Measurements from ENCODE around the gene SASH1.
"Not testable (repeated sequence)": the region's sequence is repeated elsewhere in the genome, so short reads cannot be mapped to it uniquely, and the experiment has no call there.

Gene SASH1

DNA sequence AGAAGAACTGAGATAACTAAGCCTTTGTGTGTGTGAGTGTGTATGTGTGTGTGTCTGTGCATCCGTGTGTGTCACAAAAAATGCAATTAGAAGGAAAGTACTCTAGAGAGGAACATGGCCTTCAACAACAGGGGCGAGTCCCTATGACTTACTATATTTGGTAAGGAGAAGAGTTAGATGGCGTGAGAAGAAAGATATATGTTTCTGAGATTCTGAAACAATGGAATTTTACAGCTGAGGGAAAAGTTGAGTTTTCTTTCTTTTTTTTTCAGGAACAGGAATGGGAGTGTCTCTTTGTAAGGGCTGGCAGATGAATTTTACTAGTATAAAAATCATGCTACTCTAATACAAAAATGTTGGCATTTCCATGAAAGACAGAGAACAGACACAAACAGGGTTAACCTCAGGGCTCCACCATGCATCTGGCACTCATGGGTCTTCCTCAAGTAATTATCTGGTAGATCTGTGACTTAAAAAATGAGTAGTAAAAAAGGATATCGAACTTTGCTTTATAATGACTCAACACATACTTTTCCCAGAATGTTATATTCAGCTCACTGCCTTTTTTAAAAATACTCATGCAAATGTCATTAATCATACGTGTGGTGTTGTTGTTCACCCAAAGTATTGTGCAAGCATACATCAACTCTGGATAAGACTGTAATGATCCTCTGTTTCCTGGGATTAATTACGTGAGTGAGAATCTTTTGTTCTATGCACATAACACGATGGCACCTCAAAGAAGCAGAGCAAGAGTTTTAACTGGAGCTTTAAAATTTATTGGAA is 12.8 kb upstream of the SASH1 start:
- DNase-seq = no peak

DNA sequence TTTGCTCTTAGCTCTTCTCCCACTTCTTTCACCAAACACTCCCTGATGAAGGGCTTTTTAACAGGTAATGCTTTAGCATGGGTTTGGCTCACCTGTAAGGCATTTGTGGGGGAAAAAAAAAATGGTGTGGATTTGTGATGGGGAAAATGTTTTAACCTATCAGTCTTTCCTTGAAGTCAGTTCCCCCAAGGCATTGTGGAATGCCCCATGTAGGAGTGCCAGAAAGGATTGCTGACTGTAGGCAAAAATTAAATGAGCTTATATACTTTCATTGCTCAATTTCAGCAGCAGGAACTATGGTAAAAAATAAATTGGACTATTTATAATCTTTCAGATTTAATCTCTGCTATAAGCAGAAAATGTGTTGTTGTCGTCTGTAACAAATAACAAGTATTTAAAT is 10.6 kb upstream of the SASH1 start:
- no peak for DNase-seq

DNA sequence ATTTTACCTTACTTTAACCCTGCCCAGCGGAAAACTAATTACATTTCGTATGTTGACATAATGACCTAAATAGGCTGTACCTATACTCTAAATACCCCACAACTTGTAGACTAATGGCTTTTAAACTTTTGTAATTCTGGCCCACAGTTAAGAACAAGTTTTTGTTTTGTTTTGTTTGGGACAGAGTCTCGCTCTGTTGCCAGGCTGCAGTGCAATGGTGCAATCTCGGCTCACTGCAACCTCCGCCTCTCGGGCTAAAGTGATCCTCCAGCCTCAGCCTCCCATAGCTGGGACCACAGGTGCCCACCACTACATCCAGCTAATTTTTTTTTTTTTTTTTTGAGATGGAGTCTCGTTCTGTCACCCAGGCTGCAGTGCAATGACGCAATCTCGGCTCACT is 5.7 kb upstream of the SASH1 start:
- DNase-seq = no peak

DNA sequence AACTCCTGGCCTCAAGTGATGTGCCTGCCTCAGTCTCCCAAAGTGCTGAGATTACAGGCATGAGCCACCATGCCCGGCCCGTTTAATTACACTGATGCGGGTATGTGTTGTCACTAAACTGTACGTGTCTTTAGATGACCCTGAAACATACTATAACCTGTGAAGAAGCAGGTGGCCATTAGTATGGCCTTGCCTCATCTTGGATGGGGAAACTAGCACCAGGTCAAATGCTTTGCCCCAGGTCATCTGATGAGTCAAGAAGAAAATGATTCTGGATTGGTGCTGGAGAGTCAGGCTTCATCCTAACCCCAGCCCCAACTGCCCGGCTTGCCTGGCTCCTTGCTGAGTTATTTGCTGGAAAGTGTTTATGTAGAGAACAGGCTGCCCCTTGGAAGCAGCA is 2.9 kb upstream of the SASH1 start:
- DNase-seq = no peak

DNA sequence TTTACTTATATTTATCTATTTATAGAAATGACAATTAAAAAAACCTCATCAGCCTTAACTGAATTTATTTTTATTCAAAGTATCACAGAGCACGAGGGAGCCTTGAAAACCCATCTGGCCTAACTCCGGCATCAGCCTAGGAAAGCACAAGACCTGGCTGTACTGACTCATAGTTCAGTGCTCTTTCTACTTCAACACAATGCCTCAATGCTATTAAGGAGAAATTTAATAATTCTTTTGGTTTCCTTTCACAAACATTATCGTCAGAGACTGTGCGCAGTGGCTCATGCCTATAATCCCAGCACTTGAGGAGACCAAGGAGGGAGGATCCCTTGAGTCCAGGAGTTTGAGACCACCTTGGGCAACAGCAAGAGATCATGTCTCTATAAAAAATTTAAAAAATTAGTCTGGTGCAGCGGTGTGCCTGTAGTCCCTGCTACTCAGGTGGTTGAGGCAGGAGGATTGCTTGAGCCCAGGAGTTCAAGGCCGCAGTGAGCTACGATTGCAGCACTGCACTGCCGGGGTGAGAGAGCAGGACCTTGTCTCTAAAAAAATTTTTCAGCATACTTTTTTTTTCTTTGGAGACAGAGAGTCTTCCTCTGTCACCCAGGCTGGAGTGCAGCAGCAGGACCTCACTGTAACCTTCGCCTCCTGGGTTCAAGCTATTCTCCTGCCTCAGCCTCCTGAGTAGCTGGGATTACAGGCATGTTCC is 1.9 kb upstream of the SASH1 start:
- no peak for DNase-seq

DNA sequence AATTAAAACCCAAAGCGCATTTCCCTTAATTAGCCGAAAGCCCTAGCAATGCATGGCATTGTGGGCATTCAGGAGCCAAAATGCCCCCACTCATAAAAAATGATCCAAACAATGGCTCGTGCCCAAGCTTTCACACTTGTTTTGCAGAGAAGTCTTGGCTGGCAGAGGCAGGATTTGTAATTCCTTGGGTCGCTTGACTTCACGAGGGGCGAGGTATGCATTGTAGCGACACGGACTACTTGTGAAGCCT is 613 bp upstream of the SASH1 start:
- DNase-seq = no peak

DNA sequence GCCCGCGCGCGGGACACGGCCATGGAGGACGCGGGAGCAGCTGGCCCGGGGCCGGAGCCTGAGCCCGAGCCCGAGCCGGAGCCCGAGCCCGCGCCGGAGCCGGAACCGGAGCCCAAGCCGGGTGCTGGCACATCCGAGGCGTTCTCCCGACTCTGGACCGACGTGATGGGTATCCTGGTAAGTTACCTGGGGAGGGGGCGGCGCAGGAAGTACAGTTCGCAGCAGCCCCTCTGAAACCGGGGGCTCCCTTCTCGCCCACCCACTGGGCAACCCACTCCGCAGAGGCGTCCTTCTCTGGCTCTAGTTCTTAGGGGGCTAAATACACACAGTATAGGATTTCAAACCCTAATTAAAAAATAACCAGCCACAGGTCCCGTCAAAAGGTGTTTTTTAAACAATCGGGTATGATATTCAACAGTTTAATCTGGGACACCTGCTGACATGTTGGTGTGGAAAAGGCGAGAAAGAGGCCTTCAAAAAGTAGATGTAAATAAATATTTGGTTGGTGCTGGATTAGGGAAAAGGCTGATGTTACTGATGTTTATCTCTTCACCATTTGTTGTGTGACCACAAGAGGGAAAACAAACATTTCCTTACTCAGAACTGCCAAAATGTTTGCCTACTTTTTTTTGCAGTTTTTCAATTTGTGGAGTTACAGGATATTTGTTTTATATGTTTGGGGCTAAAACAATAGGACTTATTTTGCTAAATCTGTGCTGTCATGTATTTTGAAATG is 577 bp downstream of the SASH1 start:
- no peak for DNase-seq

DNA sequence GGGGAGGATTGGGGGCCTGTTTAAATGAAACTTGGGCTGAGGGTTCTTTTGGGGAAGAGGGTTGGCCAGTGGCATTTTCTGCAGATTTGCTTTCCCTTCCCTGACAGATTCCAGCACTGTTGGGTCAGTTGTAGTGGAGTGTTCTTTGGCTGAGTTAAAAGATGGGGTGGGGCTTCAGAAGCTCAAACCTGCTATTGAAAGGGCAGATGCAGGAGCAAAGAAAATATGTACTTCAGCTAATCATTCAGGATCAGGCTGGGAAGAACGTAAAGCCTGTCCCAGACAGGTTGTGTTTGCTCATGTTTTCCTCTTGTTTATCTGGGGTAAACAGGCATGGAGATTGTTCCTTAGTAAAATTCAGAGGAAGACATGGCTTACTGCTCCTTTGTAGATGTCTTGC is 2.5 kb downstream of the SASH1 start:
- DNase-seq = no peak

DNA sequence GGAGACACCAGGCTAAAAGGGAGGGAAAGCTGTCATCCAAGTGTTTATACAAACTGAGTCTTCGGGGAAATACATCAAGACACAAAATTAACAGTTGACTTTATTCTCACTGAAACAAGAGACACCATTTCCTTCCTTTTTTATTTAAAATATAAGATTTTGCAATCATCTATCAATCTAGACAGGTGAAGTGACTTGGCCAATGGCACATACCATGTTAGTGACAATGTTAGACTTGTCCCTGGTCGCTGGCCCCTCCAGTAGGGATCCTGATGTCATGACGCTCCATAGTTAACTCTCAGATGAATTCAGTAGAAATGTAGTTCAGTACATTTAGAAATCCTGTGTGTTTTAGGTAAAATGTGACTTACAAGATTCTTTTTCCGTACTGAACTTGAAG is 2.9 kb downstream of the SASH1 start:
- no peak for DNase-seq

DNA sequence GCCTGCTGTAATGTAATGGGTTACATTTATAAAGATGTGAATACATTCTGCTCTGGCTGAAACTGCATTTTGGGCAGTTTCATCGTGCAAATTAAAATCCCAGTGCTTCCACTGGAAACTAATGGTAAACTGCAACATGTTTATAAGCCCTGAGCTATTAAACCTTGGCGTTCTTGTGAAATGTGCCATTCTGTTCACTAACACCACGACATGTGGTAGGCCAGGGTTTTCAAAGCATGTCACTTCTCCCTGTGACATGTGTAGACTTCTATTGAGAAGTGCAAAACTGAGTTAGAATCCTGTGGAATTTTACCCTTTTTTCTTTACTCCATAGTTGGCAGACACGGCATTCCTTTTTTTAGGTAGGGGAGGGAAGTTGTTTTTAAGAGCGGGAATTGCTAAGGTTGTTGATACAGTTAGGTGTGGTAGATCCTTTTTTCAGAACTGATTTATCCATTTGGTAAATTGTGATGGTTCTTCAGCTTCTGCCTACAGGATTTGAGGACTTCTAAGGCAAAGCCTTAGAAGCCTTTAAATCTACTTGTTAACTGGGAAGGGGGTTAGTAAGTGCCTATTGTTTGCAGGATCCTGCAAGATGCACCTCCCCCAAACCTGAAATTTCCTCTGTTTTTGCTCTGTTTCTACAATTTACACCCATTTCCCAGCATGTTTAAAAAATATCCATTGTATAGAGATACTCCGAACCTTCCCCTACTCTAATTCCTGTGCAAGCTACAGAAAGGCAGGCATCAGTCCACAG is 4.2 kb downstream of the SASH1 start:
- no peak for DNase-seq

DNA sequence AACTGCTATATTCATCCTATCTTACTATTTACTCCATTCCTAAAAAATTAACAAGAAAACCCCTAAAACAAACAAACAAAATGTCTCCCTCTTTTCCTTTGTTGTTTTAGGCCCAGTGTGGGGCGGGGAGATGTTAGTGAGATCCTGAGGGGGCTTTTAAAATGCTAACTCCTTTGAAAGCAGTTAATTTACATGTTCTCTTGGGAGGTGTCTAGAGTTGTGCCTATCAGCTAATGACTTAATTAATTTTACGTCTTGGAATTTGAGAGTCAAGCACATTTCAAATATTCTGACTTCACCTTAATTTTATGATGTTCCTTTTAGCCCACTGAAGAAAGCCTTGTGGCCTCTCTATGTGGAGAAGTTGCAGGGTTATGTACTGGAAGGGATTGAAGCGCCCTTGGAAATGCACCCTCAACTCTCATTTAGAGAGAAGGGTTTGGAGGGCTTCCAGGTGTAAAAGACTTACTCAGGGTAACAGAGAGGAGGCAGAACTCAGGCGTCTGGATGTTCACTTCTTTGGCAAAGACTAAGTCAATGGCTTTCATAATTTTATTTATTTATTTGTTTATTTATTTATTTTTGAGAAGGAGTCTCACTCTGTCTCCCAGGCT is 4.9 kb downstream of the SASH1 start:
- DNase-seq = no peak

DNA sequence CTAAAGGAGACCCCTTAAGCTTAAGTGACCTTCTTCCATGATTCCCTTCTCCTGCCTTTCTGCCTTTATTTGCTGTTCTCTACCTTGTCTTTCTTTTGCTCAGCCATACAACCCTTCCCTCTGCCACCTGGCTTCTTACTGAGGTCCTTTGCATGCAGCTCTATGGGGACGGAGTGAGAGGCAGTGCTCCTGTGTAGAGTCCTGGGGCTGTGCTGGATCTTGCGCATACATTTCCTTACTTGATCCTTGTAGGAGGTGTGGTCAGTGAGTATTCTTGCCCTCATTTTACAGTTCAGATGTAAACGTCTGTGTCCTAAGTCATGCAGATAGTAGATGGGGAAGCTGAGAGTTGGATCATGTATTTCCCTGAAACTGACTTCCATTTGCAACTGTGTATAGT is 5.7 kb downstream of the SASH1 start:
- no peak for DNase-seq

DNA sequence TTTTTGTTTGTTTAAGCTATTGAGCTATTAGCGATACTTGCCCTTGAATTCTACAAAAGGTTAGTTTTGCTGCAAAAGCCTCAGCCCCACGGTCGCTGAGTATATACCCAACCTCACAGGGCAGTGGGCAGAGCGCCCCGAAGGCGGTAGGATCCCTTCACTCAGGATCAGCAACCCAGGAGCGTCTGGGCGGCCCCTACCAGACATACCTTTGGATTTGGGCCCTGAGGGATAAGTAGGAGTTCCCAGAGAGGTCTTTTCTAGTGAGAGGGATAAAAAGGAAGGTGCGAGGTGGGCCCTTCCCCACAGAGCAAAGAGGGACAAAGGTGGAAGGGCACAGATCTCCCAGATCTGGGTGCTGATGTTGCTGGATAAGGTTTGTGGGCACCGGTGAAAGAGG is 6.1 kb downstream of the SASH1 start:
- no peak for DNase-seq

DNA sequence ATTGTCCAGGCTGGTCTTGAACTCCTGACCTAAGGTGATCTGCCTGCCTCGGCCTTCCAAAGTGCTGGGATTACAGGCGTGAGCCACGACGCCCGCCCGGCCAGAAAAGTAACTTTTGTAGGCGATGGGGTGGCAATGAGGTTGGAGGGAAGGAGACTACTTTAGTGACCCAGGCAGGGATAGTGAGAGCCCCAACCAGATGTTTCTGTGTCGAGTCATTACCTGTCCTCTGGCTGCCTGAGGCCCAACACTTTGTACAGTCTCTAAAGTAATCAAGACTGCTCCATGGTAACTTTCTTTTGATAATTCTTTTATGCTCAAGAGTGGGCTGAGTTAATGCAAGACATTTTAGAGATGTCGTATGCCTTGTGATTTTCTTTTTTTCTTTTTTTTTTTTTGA is 6.8 kb downstream of the SASH1 start:
- DNase-seq = no peak

DNA sequence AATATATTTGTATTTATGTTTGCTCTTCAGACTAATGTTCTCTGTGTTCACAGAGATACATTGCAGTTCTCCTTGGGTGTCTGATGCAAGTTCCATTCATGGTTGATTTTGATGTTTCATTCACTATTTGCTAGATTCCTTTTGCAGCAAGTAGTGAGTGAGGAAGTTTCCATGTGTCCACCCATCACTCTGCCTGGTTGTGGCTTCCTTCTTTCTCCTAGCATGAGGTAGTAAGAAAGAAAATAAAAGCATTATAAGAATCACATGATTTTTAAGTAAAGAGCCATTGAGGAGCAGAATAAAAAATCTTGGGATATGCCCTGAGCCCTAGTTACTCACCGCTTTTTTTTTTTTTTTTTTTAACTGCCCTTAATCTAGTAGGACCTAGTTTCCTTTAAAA is 8.7 kb downstream of the SASH1 start:
- no peak for DNase-seq

DNA sequence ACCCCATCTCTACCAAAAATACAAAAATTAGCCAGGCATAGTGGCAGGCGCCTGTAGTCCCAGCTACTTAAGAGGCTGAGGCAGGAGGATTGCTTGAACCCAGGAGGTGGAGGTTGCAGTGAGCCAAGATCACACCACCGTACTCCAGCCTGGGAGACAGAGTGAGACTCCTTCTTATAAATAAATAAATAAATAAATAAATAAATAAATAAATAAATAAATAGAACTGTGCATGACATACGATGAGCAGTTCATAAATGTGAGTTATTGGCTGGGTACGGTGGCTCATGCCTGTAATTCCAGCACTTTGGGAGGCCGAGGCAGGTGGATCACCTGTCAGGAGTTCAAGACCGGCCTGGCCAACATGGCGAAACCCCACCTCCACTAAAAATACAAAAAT is 9.8 kb downstream of the SASH1 start:
- DNase-seq = not testable (repeated sequence)

DNA sequence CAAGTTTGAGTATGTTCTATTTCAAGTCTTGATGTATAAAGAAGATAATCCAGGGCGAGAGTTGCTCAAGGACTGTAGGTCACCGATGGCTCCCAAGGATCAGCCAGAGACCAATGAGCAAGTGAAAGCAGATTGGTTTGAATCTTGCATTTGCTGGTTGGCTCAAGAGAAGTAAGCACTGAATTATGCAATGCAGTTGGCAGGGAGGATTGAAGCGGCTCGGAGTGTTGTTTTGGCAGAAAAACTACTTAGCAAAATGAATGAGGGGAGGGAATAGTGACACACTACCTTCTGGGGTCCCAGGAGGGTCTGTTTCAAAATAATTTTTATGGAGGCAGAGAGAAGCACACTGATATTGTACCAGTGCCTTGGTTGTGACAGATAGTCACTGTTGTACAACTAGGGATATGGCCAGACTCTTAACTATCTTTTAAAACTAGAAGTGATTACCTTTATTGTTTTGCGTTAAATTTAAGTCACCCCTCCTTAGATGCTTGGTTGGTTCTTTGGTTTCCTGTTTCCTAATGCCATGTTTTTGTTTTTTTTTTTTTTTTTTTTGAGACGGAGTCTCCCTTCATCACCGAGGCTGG is 15.7 kb downstream of the SASH1 start:
- no peak for DNase-seq

DNA sequence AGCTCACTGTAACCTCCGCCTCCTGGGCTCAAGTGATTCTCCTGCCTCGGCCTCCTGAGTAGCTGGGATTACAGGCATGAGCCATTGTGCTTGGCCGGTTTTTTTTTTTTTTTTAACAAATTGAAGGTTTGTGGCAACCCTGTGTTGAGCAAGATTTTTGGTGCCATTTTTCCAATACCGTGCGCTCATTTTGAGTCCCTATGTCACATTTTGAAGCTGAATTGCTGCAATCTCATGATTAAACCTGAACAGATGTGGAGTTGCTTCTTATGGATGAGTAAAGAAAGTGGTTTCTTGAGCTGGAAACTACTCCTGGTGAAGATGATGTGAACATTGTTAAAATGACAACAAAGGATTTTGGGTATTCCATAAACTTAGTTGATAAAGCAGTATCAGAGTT is 16.6 kb downstream of the SASH1 start:
- no peak for DNase-seq

DNA sequence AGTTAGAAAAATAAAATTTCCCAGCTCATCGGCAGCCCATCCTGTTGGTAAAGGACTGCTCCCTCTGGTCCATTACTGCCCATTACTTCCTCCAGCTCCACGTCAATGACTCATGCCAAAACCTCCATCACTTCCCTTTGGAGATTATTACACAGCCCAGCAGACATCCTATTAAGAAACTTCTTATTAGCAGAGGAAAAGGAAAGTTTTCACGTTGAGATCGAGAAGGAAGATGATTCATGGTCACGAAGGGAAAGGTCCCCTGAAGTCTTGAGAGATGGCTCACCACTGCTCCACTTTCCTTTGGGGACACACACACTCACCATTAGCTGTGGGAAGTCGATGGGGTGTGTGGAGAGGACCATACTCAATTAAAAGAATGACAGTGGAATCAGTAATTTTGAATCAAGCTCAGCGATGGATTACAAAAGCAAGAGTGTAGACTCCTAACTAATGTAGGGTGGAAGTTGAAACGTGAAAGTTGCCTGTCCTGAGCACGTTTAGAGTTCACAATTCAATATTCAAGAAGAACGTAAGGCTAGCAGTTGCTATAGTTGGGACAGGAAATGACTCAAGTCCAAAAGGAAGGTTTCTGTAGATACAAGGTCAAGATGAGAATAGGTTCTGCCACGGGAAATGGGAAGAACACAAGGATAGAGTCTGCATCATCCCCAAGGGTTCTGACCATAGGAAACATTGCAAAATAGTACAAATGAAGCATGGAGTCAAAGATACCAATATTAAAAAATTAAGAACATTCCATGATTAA is 21.6 kb downstream of the SASH1 start:
- no peak for DNase-seq

DNA sequence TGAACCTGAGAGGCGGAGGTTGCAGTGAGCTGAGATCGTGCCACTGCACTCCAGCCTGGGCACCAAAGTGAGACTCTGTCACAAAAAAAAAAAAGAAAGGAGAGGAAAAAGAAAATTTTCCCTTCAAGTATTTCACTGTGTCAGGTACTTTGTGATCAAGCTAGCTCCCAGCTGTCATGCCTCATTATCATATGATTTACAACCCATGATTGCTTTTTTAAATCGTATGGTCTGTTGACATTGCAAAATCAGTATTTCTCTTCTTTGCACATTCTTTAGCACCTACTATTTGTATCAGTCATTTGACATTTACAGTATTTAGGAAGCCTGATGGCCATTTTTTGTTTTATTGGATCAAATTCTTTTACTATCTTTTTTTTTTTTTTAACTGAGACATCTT is 22.4 kb downstream of the SASH1 start:
- no peak for DNase-seq

DNA sequence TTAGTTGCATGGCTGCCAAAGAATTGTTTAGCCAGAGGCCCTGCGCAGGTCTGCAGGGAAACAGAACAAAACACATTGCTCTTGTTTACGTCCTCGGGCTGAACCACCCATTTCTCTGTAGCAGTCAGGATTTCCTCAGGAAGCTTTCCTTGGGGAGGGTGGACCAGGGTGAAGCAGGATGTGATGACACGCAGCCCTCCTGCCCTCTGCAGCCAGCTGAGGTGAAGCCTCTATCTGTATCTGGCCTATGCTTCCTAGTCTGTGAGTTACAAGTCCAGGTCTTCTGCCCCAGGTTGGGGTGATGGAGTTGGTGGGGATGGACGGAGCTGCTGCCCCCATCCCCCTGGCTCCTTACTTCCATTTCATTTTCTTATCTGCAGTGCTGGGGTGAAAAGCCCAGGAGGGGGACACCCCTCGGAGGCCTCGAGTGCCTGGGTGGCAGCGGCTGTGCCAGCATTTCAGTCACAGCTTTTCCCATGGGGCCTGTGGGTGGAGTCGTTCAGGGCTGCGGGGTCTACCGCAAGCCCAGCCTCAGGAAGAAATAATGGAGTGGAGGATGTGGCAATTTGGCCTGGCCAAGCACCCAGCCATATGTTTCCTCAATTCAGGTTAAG is 24.9 kb downstream of the SASH1 start:
- no peak for DNase-seq

DNA sequence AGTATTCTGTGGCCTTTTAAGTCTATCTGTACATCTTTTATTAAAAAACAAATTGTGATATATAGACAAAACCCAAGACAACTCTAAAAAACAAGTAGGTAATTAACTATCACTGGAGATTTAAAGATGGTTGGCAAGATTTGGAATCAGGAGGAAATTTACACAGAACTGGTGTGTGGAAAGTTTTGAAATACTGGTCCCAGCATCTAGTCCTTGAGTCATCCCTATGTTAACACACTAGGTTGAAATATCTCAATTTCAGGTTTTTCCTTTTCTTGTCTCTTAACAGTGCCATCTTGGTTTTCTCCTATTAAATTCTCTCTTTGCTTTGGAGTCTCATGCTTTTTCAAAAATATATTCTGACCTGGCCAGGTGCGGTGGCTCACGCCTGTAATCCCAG is 27.5 kb downstream of the SASH1 start:
- no peak for DNase-seq
